OCI-LY3 (cell line): ENCODE measurements around the gene FAM177A1.

Source experiments
- CTCF ChIP-seq: fragments of 200-600, 300-600 bp; sonication (generic); IDR thresholded peaks from 2 replicates; pipeline ENCODE4 v1.5.1; 2014; ENCODE audit warnings: antibody characterized with exemption, low read length, low read depth
- EZH2phosphoT487 ChIP-seq: fragments of 200-600 bp; shearing (Covaris generic); IDR thresholded peaks from 2 replicates; pipeline ENCODE4 v1.6.1; 2018; ENCODE audit warnings: antibody characterized with exemption, mixed run types, low read depth

GRCh38 chr14:35051796-35052195 is 5.7 kb downstream of the FAM177A1 start:
- no peak for TF ChIP-seq CTCF
- no peak for TF ChIP-seq EZH2phosphoT487
